HL-60 (cell line): ENCODE results near the gene CD300LG.

Experiments
- CTCF ChIP-seq: IDR thresholded peaks from one replicate; pipeline ENCODE4 v1.5.1; 2011; ENCODE audit warnings: low read length, control low read depth, inconsistent platforms; ENCODE audit not compliant: insufficient read depth
- GABPA ChIP-seq: IDR thresholded peaks from 2 replicates; pipeline ENCODE4 v1.6.1; 2012; ENCODE audit warnings: low read depth
- POLR2AphosphoS5 ChIP-seq: IDR thresholded peaks from 2 replicates; pipeline ENCODE4 v1.6.1; 2012; ENCODE audit warnings: low read depth
- REST ChIP-seq: IDR thresholded peaks from 2 replicates; pipeline ENCODE4 v1.6.1; 2012; ENCODE audit warnings: low read depth; ENCODE audit not compliant: insufficient replicate concordance

GRCh38 chr17:43813386-43813785, 33.6 kb upstream of the CD300LG start:
- TF ChIP-seq CTCF: no peak
- TF ChIP-seq POLR2AphosphoS5: no peak
- TF ChIP-seq REST: no peak
- no peak for TF ChIP-seq GABPA
